ENCODE data around the gene PPDPF. TPM values are rescaled to one million over a fixed set of nuclear protein-coding genes. Genes with fewer than 3 reads are reported as not detected.

Gene PPDPF
- total and polyA plus RNA-seq, 2 donors (not counting 1 experiment from before 2014, with no cell fraction given) = 93.5 to 162 TPM

DNA sequence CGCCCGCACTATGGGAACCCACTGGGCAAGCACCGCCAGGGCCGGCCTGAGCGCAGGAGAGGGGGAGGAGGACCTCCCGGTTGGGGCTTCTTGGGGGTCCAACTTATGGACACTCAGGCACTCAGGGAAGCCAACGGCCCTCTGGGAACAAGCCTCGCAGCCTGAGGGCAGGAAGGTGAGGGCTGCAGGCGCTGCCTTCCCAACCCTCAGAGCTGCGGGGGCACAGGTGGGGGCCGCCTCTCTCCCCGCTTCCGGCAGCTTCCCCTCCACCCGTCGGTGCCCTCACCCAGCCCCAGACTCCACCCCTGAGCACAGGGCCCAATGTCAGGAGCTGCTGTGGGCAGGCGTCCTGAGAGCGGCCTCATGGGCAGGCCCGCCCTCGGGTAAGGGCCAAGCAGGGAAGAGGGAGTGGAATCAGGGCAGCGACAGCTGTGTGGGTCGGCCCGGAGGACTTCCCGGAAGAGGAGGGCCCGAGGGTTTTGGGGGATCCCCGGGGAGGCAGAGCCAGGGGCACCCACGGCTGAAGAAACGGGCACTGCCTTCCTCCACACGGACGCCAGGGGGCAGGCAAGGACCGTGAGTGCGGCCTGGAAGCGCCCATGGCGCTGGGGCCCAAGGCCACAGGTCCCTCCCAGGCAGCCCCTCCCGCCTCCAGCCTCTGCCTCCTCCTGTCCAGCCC is 17.1 kb downstream of the PPDPF start:
- intact Hi-C loops (cut with micrococcal nuclease) = loop anchor here (1.0 to 5.0 kb wide), 9 partner anchors 15 to 437 kb away; partner anchors contain the start of genes ARFRP1, LIME1, PPDPF and RTEL1

More for the DNA sequence above, 17.1 kb downstream of the PPDPF start:
- peak overlapping the region; percentile 86 for H3K4me3 Mint-ChIP-seq
- POLR2A ChIA-PET = interaction anchor here (0.6 to 2.7 kb wide), 18 partner anchors 12 to 443 kb away, joined by 3 to 42 read pairs (median 6); partner anchors contain the start of genes ARFRP1, PPDPF, PRPF6 and RTEL1
- CTCF ChIA-PET = interaction anchor here (0.6 to 4.7 kb wide), 39 partner anchors 9 to 455 kb away, joined by 3 to 30 read pairs (median 5); partner anchors contain the start of genes ARFRP1, FNDC11, HELZ2 and LIME1
- Histone ChIP-seq H3K9me3 (ENCODE audit: control extremely low read depth in 1 of 3, control insufficient read depth in 2 of 3, insufficient read depth in 1 of 3, low read length in 2 of 3) (peaks cover 0 to 3% (median 0%) of the 10 kb centered on the region in 3 donors), H3K27me3 (replicated peaks in 1 of 4; ENCODE audit: control extremely low read depth in 1 of 4, control insufficient read depth in 3 of 4, insufficient read depth in 4 of 4, low read length in 3 of 4) (no peaks in the 10 kb centered on the region), H3K4me1 (ENCODE audit: control insufficient read depth in 2 of 2, insufficient read depth in 2 of 2, low read length in 2 of 2) (peaks cover 30 to 45% of the 10 kb centered on the region in 2 donors), H3K79me2 (ENCODE audit: control insufficient read depth, insufficient read depth, low read length) (no peaks in the 10 kb centered on the region), H3K4me3 (ENCODE audit: control extremely low read depth in 1 of 5, extremely low read depth in 1 of 5, insufficient read depth in 1 of 5, low read depth in 2 of 5, low read length in 4 of 5) (peak overlapping the region in 4 of 5 experiments; percentile 55 to 67 (median 58)), H3K4me2 (replicated peaks; ENCODE audit: low read depth, low read length, poor library complexity, severe bottlenecking) (peak overlapping the region; percentile 92), H3K27ac (ENCODE audit: low read length in 2 of 2) (peak overlapping the region; percentile 83 to 86), H4K20me1 (ENCODE audit: control insufficient read depth, insufficient read depth, low read length, poor library complexity, severe bottlenecking) (no peaks in the 10 kb centered on the region), H3K9ac (ENCODE audit: low read length) (peak overlapping the region; percentile 60), H3K36me3 (replicated peaks in 1 of 2; ENCODE audit: control extremely low read depth in 1 of 2, control insufficient read depth in 1 of 2, extremely low read depth in 1 of 2, insufficient read depth in 2 of 2, low read length in 1 of 2) (no peaks in the 10 kb centered on the region), H2AFZ (ENCODE audit: insufficient read depth, low read depth, low read length, poor library complexity, severe bottlenecking) (peak overlapping the region; percentile 71)
- TF ChIP-seq, protein P1, sequence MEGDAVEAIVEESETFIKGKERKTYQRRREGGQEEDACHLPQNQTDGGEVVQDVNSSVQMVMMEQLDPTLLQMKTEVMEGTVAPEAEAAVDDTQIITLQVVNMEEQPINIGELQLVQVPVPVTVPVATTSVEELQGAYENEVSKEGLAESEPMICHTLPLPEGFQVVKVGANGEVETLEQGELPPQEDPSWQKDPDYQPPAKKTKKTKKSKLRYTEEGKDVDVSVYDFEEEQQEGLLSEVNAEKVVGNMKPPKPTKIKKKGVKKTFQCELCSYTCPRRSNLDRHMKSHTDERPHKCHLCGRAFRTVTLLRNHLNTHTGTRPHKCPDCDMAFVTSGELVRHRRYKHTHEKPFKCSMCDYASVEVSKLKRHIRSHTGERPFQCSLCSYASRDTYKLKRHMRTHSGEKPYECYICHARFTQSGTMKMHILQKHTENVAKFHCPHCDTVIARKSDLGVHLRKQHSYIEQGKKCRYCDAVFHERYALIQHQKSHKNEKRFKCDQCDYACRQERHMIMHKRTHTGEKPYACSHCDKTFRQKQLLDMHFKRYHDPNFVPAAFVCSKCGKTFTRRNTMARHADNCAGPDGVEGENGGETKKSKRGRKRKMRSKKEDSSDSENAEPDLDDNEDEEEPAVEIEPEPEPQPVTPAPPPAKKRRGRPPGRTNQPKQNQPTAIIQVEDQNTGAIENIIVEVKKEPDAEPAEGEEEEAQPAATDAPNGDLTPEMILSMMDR (IDR thresholded peaks at IDR 0.05) = peak; percentile 99
- no peak for TF ChIP-seq EZH2 (IDR thresholded peaks at IDR 0.05; ENCODE audit: borderline replicate concordance, insufficient read depth, low read depth, low read length, poor library complexity, severe bottlenecking)
- WGBS (ENCODE audit: insufficient coverage) = 3% methylated on average over 33 of the region's 34 CpGs
- DNase-seq (peak; percentile 97), ATAC-seq (ENCODE audit: low read depth) (peak; percentile 85)
- peak overlapping the region; percentile 92 for H3K27ac Mint-ChIP-seq
- H3K27me3 Mint-ChIP-seq = no peaks in the 10 kb centered on the region
- H3K9me3 Mint-ChIP-seq (ENCODE audit: insufficient read depth) = no peaks in the 10 kb centered on the region
- H3K4me1 Mint-ChIP-seq = peaks cover 34% of the 10 kb centered on the region

Data from B cell (primary cell).